H9 (cell line): ENCODE measurements around the gene TTC33. TPM values are rescaled to one million over a fixed set of nuclear protein-coding genes. Genes with fewer than 3 reads are reported as not detected.

ENCODE experiments used
- DNase-seq: peaks from one replicate; pipeline ENCODE4 v3.0.0-alpha.2; 2017
- H2AFZ ChIP-seq: one replicate; pipeline ENCODE4 v1.6.1; 2013; ENCODE audit warnings: mild to moderate bottlenecking, low read length, control low read depth, moderate library complexity
- H2AK5ac ChIP-seq: 2 replicates; pipeline ENCODE4 v1.6.1; 2013; ENCODE audit warnings: low read length, control low read depth, mixed read lengths; ENCODE audit not compliant: insufficient read length
- H2BK120ac ChIP-seq: one replicate; pipeline ENCODE4 v1.6.1; 2013; ENCODE audit warnings: low read depth, mild to moderate bottlenecking, low read length, control low read depth, inconsistent platforms; ENCODE audit not compliant: poor library complexity, severe bottlenecking
- H2BK12ac ChIP-seq: 2 replicates; pipeline ENCODE4 v1.6.1; 2013; ENCODE audit warnings: low read length, control low read depth, mixed read lengths, low read depth; ENCODE audit not compliant: insufficient read length
- H2BK15ac ChIP-seq: 2 replicates; pipeline ENCODE4 v1.6.1; 2013; ENCODE audit warnings: low read depth, low read length, control low read depth
- H2BK20ac ChIP-seq: one replicate; pipeline ENCODE4 v1.6.1; 2013; ENCODE audit warnings: low read depth, mild to moderate bottlenecking, low read length, control low read depth, inconsistent platforms; ENCODE audit not compliant: poor library complexity, severe bottlenecking
- H2BK5ac ChIP-seq: 2 replicates; pipeline ENCODE4 v1.6.1; 2013; ENCODE audit warnings: low read length, control low read depth, mixed read lengths; ENCODE audit not compliant: insufficient read length
- H3K14ac ChIP-seq: 2 replicates; pipeline ENCODE4 v1.6.1; 2013; ENCODE audit warnings: low read length, control low read depth; ENCODE audit not compliant: insufficient read depth
- H3K18ac ChIP-seq: 2 replicates; pipeline ENCODE4 v1.6.1; 2013; ENCODE audit warnings: low read depth, mild to moderate bottlenecking, mixed read lengths, low read length, control low read depth; ENCODE audit not compliant: insufficient read length
- H3K23ac ChIP-seq: 2 replicates; pipeline ENCODE4 v1.6.1; 2013; ENCODE audit warnings: low read length, control low read depth, mixed read lengths, low read depth; ENCODE audit not compliant: insufficient read length
- H3K23me2 ChIP-seq: 2 replicates; pipeline ENCODE4 v1.6.1; 2013; ENCODE audit warnings: low read depth, mild to moderate bottlenecking, mixed read lengths, low read length, control low read depth; ENCODE audit not compliant: insufficient read length, poor library complexity, severe bottlenecking
- H3K27ac ChIP-seq: 2 replicates; pipeline ENCODE4 v1.5.1; 2013; ENCODE audit warnings: low read length, control low read depth, mixed read lengths, low read depth; ENCODE audit not compliant: insufficient read length
- H3K27me3 ChIP-seq: 2 replicates; pipeline ENCODE4 v1.6.1; 2013; ENCODE audit warnings: low read length, control low read depth, inconsistent platforms; ENCODE audit not compliant: insufficient read depth
- H3K4ac ChIP-seq: 2 replicates; pipeline ENCODE4 v1.6.1; 2013; ENCODE audit warnings: low read depth, mild to moderate bottlenecking, control low read depth, inconsistent platforms, low read length, moderate library complexity
- H3K4me1 ChIP-seq: 2 replicates; pipeline ENCODE4 v1.6.1; 2013; ENCODE audit warnings: low read length, control low read depth, inconsistent platforms; ENCODE audit not compliant: insufficient read depth
- H3K4me2 ChIP-seq: 2 replicates; pipeline ENCODE4 v1.6.1; 2013; ENCODE audit warnings: low read length, control low read depth, mixed read lengths; ENCODE audit not compliant: insufficient read length, insufficient read depth
- H3K56ac ChIP-seq: 2 replicates; pipeline ENCODE4 v1.6.1; 2013; ENCODE audit warnings: low read depth, mild to moderate bottlenecking, mixed read lengths, low read length, control low read depth; ENCODE audit not compliant: insufficient read length
- H3K79me1 ChIP-seq: 2 replicates; pipeline ENCODE4 v1.6.1; 2013; ENCODE audit warnings: low read depth, mild to moderate bottlenecking, moderate library complexity, low read length, control low read depth, inconsistent platforms; ENCODE audit not compliant: insufficient read depth, poor library complexity, severe bottlenecking
- H3K79me2 ChIP-seq: 2 replicates; pipeline ENCODE4 v1.6.1; 2013; ENCODE audit warnings: low read length, control low read depth, inconsistent platforms; ENCODE audit not compliant: insufficient read depth
- H3K9ac ChIP-seq: 2 replicates; pipeline ENCODE4 v1.6.1; 2013; ENCODE audit warnings: low read length, control low read depth, mixed read lengths; ENCODE audit not compliant: insufficient read length; ENCODE audit errors: extremely low read depth
- H3K9me3 ChIP-seq: one replicate; pipeline ENCODE4 v1.6.1; 2013; ENCODE audit warnings: low read depth, low read length, inconsistent platforms; ENCODE audit not compliant: control insufficient read depth
- H3T11ph ChIP-seq: one replicate; pipeline ENCODE4 v1.6.1; 2013; ENCODE audit warnings: mild to moderate bottlenecking, low read length, control low read depth, inconsistent platforms
- H4K20me1 ChIP-seq: one replicate; pipeline ENCODE4 v1.6.1; 2013; ENCODE audit not compliant: control insufficient read depth, insufficient read length, insufficient read depth
- H4K5ac ChIP-seq: 2 replicates; pipeline ENCODE4 v1.6.1; 2013; ENCODE audit warnings: low read depth, mild to moderate bottlenecking, mixed read lengths, low read length, control low read depth; ENCODE audit not compliant: insufficient read length
- H4K8ac ChIP-seq: replicated peaks from 2 replicates; pipeline ENCODE4 v1.6.1; 2013; ENCODE audit warnings: low read length, control low read depth, mixed read lengths, low read depth; ENCODE audit not compliant: insufficient read length
- H4K91ac ChIP-seq: 2 replicates; pipeline ENCODE4 v1.6.1; 2013; ENCODE audit warnings: low read depth, mild to moderate bottlenecking, moderate library complexity, mixed read lengths, low read length, control low read depth; ENCODE audit not compliant: insufficient read length
- H3K27ac Mint-ChIP-seq, 3 experiments: 2 replicates in 2 of 3; 3 replicates in 1 of 3; pipeline ENCODE4 v1.8.0; 2020 to 2021; ENCODE audit warnings: mixed read lengths in 3 of 3, mild to moderate bottlenecking in 1 of 3, moderate library complexity in 1 of 3
- H3K27me3 Mint-ChIP-seq: 2 replicates; pipeline ENCODE4 v1.8.0; 2021; ENCODE audit warnings: low read depth, mild to moderate bottlenecking, moderate library complexity, mixed read lengths
- H3K36me3 Mint-ChIP-seq, 3 experiments: 2 replicates in 2 of 3; 3 replicates in 1 of 3; pipeline ENCODE4 v1.8.0; 2020 to 2021; ENCODE audit warnings: low read depth in 3 of 3, mixed read lengths in 3 of 3; ENCODE audit not compliant: insufficient read depth in 1 of 3
- H3K4me1 Mint-ChIP-seq, 2 experiments: 2 replicates each; pipeline ENCODE4 v1.8.0; 2020; ENCODE audit warnings: mixed read lengths in 2 of 2
- H3K4me3 Mint-ChIP-seq, 2 experiments: 2 replicates in 1 of 2; 3 replicates in 1 of 2; pipeline ENCODE4 v1.8.0; 2020 to 2021; ENCODE audit warnings: mild to moderate bottlenecking in 2 of 2, mixed read lengths in 2 of 2, moderate library complexity in 1 of 2
- H3K9me3 Mint-ChIP-seq, 2 experiments: 2 replicates in 1 of 2; 3 replicates in 1 of 2; pipeline ENCODE4 v1.8.0; 2020; ENCODE audit warnings: mild to moderate bottlenecking in 2 of 2, mixed read lengths in 2 of 2, moderate library complexity in 1 of 2
- WGBS: extraction: QIAGEN DNeasy Blood & Tissue Kit; methylation state at CpG from one replicate; pipeline ENCODE4 v1.1.7; 2013; ENCODE audit warnings: missing lambda C conversion rate, low lambda C conversion rate, mixed read lengths; ENCODE audit not compliant: insufficient read length; ENCODE audit errors: extremely low coverage; 5-methylcytosine and 5-hydroxymethylcytosine counted together
- total RNA-seq: library from RNA; stranded (reverse); gene quantifications from 2 replicates; pipeline ENCODE4 v1.2.1, GENCODE V29; 2021
- TF ChIP-seq, protein P1 (sequence below): fragments of 200-600 bp; sonication (generic); conservative IDR thresholded peaks from 3 replicates; pipeline ENCODE4 v1.8.0; 2021; ENCODE audit warnings: antibody characterized with exemption, mild to moderate bottlenecking

Gene TTC33
- total RNA-seq, 1 experiment from 2014 or later = 7.3 TPM

DNA sequence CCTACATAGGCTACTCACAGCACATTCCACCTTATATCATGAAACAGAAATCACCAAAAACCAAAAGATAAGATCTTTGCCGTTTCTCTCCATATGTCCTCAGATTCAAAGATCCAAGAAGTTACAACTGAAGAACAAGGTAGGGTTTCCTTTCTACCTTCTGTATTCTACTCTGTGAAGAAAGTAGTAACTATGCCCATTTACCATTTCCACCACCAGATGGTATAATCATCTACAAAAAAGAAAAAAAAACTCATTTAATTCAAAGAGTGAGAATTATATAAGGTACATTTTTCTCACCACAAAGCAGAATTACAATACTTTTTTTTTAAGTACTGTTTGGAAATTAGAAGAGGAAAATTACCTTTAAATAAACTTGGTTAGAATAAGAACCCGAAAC lies 248.7 kb downstream of the TTC33 start:
- no peak overlapping the region for H2AFZ ChIP-seq
- H3K23me2 ChIP-seq = no peaks in the 10 kb centered on the region
- no peak overlapping the region for H2BK12ac ChIP-seq
- Mint-ChIP-seq H3K9me3 (no peaks in the 10 kb centered on the region), H3K4me1 (peaks cover 0 to 4% of the 10 kb centered on the region in 2 experiments; a peak in 3 of 4 replicates), H3K27ac (no peak overlapping the region), H3K36me3 (no peaks in the 10 kb centered on the region), H3K27me3 (no peaks in the 10 kb centered on the region), H3K4me3 (no peak overlapping the region)
- H2BK20ac ChIP-seq = no peak overlapping the region
- H2BK120ac ChIP-seq = no peak overlapping the region
- H3K4ac ChIP-seq = no peak overlapping the region
- H3K4me1 ChIP-seq = no peaks in the 10 kb centered on the region; the same call in 1 of the 2 replicates
- no peaks in the 10 kb centered on the region for H3K9me3 ChIP-seq
- TF ChIP-seq, protein P1, sequence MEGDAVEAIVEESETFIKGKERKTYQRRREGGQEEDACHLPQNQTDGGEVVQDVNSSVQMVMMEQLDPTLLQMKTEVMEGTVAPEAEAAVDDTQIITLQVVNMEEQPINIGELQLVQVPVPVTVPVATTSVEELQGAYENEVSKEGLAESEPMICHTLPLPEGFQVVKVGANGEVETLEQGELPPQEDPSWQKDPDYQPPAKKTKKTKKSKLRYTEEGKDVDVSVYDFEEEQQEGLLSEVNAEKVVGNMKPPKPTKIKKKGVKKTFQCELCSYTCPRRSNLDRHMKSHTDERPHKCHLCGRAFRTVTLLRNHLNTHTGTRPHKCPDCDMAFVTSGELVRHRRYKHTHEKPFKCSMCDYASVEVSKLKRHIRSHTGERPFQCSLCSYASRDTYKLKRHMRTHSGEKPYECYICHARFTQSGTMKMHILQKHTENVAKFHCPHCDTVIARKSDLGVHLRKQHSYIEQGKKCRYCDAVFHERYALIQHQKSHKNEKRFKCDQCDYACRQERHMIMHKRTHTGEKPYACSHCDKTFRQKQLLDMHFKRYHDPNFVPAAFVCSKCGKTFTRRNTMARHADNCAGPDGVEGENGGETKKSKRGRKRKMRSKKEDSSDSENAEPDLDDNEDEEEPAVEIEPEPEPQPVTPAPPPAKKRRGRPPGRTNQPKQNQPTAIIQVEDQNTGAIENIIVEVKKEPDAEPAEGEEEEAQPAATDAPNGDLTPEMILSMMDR = no peak; the same call in 2 of the 3 replicates
- no peak overlapping the region for H2BK15ac ChIP-seq
- H2BK5ac ChIP-seq = no peak overlapping the region
- no peak overlapping the region for H3K9ac ChIP-seq
- no peak overlapping the region for H3K4me2 ChIP-seq
- no peak overlapping the region for H3K14ac ChIP-seq
- H4K91ac ChIP-seq = no peak overlapping the region
- no peak overlapping the region for H4K5ac ChIP-seq
- H3K27ac ChIP-seq = no peak overlapping the region
- no peaks in the 10 kb centered on the region for H3K27me3 ChIP-seq
- no peak overlapping the region for H4K8ac ChIP-seq
- H3K56ac ChIP-seq = no peak overlapping the region
- H3K23ac ChIP-seq = no peak overlapping the region
- H2AK5ac ChIP-seq = no peak overlapping the region
- no CpG with 5 or more reads among the region's 2 CpGs for WGBS
- H3T11ph ChIP-seq = no peak overlapping the region
- no peak overlapping the region for H3K18ac ChIP-seq
- DNase-seq = no peak
- H3K79me2 ChIP-seq = no peaks in the 10 kb centered on the region
- no peaks in the 10 kb centered on the region for H4K20me1 ChIP-seq
- no peaks in the 10 kb centered on the region for H3K79me1 ChIP-seq
